Urothelium cell line (cell line): ENCODE data around the gene TTYH3.

ENCODE experiments used
- DNase-seq: peaks from one replicate; pipeline ENCODE4 v3.0.0; 2011; ENCODE audit warnings: low spot score, mixed read lengths
- FAIRE-seq: peaks from 2 replicates; lab custom pipeline; 2011; peaks lifted over from hg19 to GRCh38; lab: Jason Lieb, UNC

TTYH3 gene

GRCh38 chr7:2614631-2615330 lies 17.0 kb upstream of the TTYH3 start:
- FAIRE-seq (no peak), DNase-seq (no peak)

GRCh38 chr7:2616387-2617324 lies 15.1 kb upstream of the TTYH3 start:
- FAIRE-seq (peak; percentile 84), DNase-seq (no peak)

GRCh38 chr7:2617325-2617905 lies 14.4 kb upstream of the TTYH3 start:
- no peak for FAIRE-seq
- no peak for DNase-seq

GRCh38 chr7:2619116-2619515 lies 12.7 kb upstream of the TTYH3 start:
- DNase-seq (no peak), FAIRE-seq (no peak)

- FAIRE-seq (peak; percentile 91), DNase-seq (peak; percentile 68)
These were observed 10.5 kb upstream of the TTYH3 start for GRCh38 chr7:2621061-2621828.

GRCh38 chr7:2621948-2622640 lies 9.7 kb upstream of the TTYH3 start:
- FAIRE-seq = peak; percentile 99
- peak; percentile 75 for DNase-seq

- FAIRE-seq (no peak), DNase-seq (no peak)
These were observed 8.7 kb upstream of the TTYH3 start for GRCh38 chr7:2622869-2623697.

- no peak for FAIRE-seq
- no peak for DNase-seq
These were observed 8.1 kb upstream of the TTYH3 start for GRCh38 chr7:2623698-2624014.

GRCh38 chr7:2624293-2624886 lies 7.4 kb upstream of the TTYH3 start:
- FAIRE-seq (peak; percentile 98), DNase-seq (no peak)

GRCh38 chr7:2626498-2627117 lies 5.2 kb upstream of the TTYH3 start:
- DNase-seq = peak; percentile 55
- peak; percentile 92 for FAIRE-seq

- FAIRE-seq (peak; percentile 67), DNase-seq (no peak)
These were observed 4.3 kb upstream of the TTYH3 start for GRCh38 chr7:2627258-2628129.

GRCh38 chr7:2628130-2628482 lies 3.7 kb upstream of the TTYH3 start:
- DNase-seq (no peak), FAIRE-seq (peak; percentile 74)

GRCh38 chr7:2628891-2629290 lies 2.9 kb upstream of the TTYH3 start:
- no peak for DNase-seq
- FAIRE-seq = peak; percentile 42

GRCh38 chr7:2629746-2630681 lies 1.8 kb upstream of the TTYH3 start:
- DNase-seq = no peak
- FAIRE-seq = peak; percentile 95

- FAIRE-seq = peak; percentile 97
- DNase-seq = peak; percentile 79
These were observed 1.1 kb downstream of the TTYH3 start for GRCh38 chr7:2632733-2633537.
